PC-3 (cell line): Measurements from ENCODE around the gene FOXR1. TPM values are rescaled to one million over a fixed set of nuclear protein-coding genes. Genes with fewer than 3 reads are reported as not detected.

Experiments used
- ATAC-seq: fragments of 200-7000 bp; cut with Tn5 transposase; 2 replicates; pipeline ENCODE4 v1.9.1; 2020; ENCODE audit warnings: mild to moderate bottlenecking, moderate library complexity
- Bru-seq: library from RNA; stranded (reverse); fragments of 400-500 nt; gene quantifications from one replicate; lab custom pipeline; 2021; lab: Mats Ljungman, UMichigan
- BruChase-seq, 2 experiments: library from RNA; stranded (reverse); fragments of 400-500 nt; gene quantifications; one replicate each; lab custom pipeline; 2021; lab: Mats Ljungman, UMichigan
- BruUV-seq: library from RNA; stranded (reverse); fragments of 400-500 nt; replicated peaks from 2 replicates; lab custom pipeline; 2021; lab: Mats Ljungman, UMichigan
- CTCF ChIA-PET: fragments of 300-600 bp; sonication (Branson Sonifier 250); formaldehyde crosslinking; loops from one replicate; lab custom pipeline; 2022; ENCODE audit warnings: antibody characterized with exemption; lab: Charles Lee
- POLR2A ChIA-PET: fragments of 300-600 bp; sonication (Branson Sonifier 250); formaldehyde crosslinking; loops from one replicate; lab custom pipeline; 2022; ENCODE audit warnings: antibody characterized with exemption; ENCODE audit not compliant: unreplicated experiment; lab: Charles Lee
- DNase-seq: peaks from one replicate; pipeline ENCODE4 v3.0.0-alpha.2; 2015
- H2AFZ ChIP-seq: fragments of 300-600 bp; sonication (generic); 2 replicates; pipeline ENCODE4 v1.6.0; 2016; ENCODE audit warnings: antibody characterized with exemption, low read length
- H3F3A ChIP-seq: fragments of 300-600 bp; sonication (generic); one replicate; pipeline ENCODE4 v1.6.0; 2017; ENCODE audit warnings: antibody characterized with exemption, low read length, control low read depth, mild to moderate bottlenecking; ENCODE audit not compliant: unreplicated experiment
- H3K27ac ChIP-seq: fragments of 300-600 bp; sonication (generic); 2 replicates; pipeline ENCODE4 v1.5.1; 2016; ENCODE audit warnings: mild to moderate bottlenecking, low read length
- H3K27me3 ChIP-seq: fragments of 300-600 bp; sonication (generic); 2 replicates; pipeline ENCODE4 v1.6.1; 2016; ENCODE audit warnings: low read length, mixed read lengths
- H3K36me3 ChIP-seq: fragments of 300-600 bp; sonication (generic); 2 replicates; pipeline ENCODE4 v1.6.1; 2016; ENCODE audit warnings: low read depth, mixed run types, low read length, mixed read lengths
- H3K4me1 ChIP-seq: fragments of 300-600 bp; sonication (generic); 2 replicates; pipeline ENCODE4 v1.5.1; 2016; ENCODE audit warnings: low read length; ENCODE audit not compliant: insufficient read depth
- H3K4me2 ChIP-seq: fragments of 300-600 bp; sonication (generic); 2 replicates; pipeline ENCODE4 v1.6.0; 2016; ENCODE audit warnings: low read length
- H3K4me3 ChIP-seq: fragments of 300-600 bp; sonication (generic); 2 replicates; pipeline ENCODE4 v1.5.1; 2016; ENCODE audit warnings: mild to moderate bottlenecking, low read length, mixed read lengths
- H3K79me2 ChIP-seq: fragments of 300-600 bp; sonication (generic); 2 replicates; pipeline ENCODE4 v1.6.1; 2017; ENCODE audit warnings: low read length, mixed read lengths
- H3K9ac ChIP-seq: fragments of 300-600 bp; sonication (generic); 2 replicates; pipeline ENCODE4 v1.6.0; 2016; ENCODE audit warnings: mild to moderate bottlenecking, low read length
- H3K9me2 ChIP-seq: fragments of 300-600 bp; sonication (generic); replicated peaks from 2 replicates; pipeline ENCODE4 v1.6.1; 2016; ENCODE audit warnings: mixed run types, low read length, mixed read lengths
- H3K9me3 ChIP-seq: fragments of 300-600 bp; sonication (generic); 2 replicates; pipeline ENCODE4 v1.6.1; 2016; ENCODE audit warnings: low read length, mixed read lengths
- H4K20me1 ChIP-seq: fragments of 300-600 bp; sonication (generic); 2 replicates; pipeline ENCODE4 v1.6.1; 2016; ENCODE audit warnings: low read length, mixed read lengths
- CTCF ChIP-seq: fragments of 300-600 bp; sonication (generic); conservative IDR thresholded peaks from 2 replicates; pipeline ENCODE4 v1.5.1; 2017; ENCODE audit warnings: antibody characterized with exemption, low read depth, mild to moderate bottlenecking, low read length
- EZH2 ChIP-seq: fragments of 300-600 bp; sonication (generic); IDR thresholded peaks from one replicate; pipeline ENCODE4 v1.6.1; 2017; ENCODE audit warnings: antibody characterized with exemption, mild to moderate bottlenecking, low read length; ENCODE audit not compliant: unreplicated experiment
- EZH2phosphoT487 ChIP-seq: fragments of 300-600 bp; sonication (generic); IDR thresholded peaks from 2 replicates; pipeline ENCODE4 v1.6.1; 2018; ENCODE audit warnings: mild to moderate bottlenecking, antibody characterized with exemption, low read length, borderline replicate concordance
- intact Hi-C: fragments of 100-400 bp; cut with micrococcal nuclease; formaldehyde crosslinking; loops from 2 replicates; pipeline ENCODE4 v1.9.0; 2023
- long read RNA-seq: library from polyadenylated mRNA; unstranded; transcript quantifications from one replicate; pipeline ENCODE4 v2.0.0, GENCODE V29; 2021; ENCODE audit not compliant: unreplicated experiment
- total RNA-seq: library from RNA; depleted of rRNA; stranded (reverse); fragments of >200 nt; gene quantifications from 2 replicates; pipeline ENCODE4 v1.2.3, GENCODE V29; 2014; rRNA removed

Gene FOXR1
- total RNA-seq = not detected in 2 replicates
- Bru-seq, nascent RNA = percentile 8 among the genes with signal in this experiment
- percentile 11 among the genes with signal in this experiment for BruChase-seq, experiment 1, labeled RNA remaining after a 6-hour chase
- percentile 14 among the genes with signal in this experiment for BruChase-seq, experiment 2, labeled RNA remaining after a 2-hour chase
- long read RNA-seq = 0 reads

DNA sequence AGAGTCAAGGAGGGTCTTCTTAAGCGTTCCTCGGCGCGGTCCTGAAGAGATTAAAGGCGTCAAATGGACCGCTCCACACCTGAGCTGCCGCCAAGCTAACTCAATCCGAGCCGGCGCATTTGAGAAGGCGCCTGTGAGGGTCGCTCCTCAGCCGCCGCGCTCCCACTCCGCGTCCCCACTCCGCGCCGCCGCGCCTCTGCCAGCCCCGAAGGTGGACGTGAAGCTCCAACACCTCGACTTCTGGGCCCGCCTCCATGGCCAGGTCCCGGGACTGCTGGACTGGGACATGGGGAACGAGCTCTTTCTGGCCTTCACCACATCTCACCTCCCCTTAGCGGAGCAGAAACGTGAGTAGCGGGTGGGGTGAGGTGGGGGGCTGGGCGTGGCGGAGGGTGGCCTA, at the start of gene FOXR1:
TSS of gene FOXR1 (plus strand) at position 116 of the 400 bp plus-strand sequence. CDS start at position 287, 171 bp downstream.
- Histone ChIP-seq H3K9me3 (no peaks in the 10 kb centered on the region), H3K9ac (no peak within 1 kb of the TSS), H3K79me2 (no peaks in the 10 kb centered on the region), H3K4me3 (no peak within 1 kb of the TSS), H3K36me3 (no peaks in the 10 kb centered on the region), H3K9me2 (no peaks in the 10 kb centered on the region), H3K27ac (no peak within 1 kb of the TSS), H3K27me3 (no peaks in the 10 kb centered on the region), H3K4me2 (no peak within 1 kb of the TSS), H3F3A (no peaks in the 10 kb centered on the region), H3K4me1 (no peaks in the 10 kb centered on the region), H2AFZ (no peak within 1 kb of the TSS), H4K20me1 (no peaks in the 10 kb centered on the region)
- intact Hi-C loops = no loop called here
- no peak for ATAC-seq
- TF ChIP-seq EZH2phosphoT487 (no peak), CTCF (no peak), EZH2 (no peak)
- ChIA-PET POLR2A (interaction anchor here (0.6 kb wide), 1 partner anchor 14 kb away, joined by 3 read pairs; no protein-coding TSS in a partner anchor), CTCF (no interaction called here)
- no peak for DNase-seq
- no TSS peak for BruUV-seq

DNA sequence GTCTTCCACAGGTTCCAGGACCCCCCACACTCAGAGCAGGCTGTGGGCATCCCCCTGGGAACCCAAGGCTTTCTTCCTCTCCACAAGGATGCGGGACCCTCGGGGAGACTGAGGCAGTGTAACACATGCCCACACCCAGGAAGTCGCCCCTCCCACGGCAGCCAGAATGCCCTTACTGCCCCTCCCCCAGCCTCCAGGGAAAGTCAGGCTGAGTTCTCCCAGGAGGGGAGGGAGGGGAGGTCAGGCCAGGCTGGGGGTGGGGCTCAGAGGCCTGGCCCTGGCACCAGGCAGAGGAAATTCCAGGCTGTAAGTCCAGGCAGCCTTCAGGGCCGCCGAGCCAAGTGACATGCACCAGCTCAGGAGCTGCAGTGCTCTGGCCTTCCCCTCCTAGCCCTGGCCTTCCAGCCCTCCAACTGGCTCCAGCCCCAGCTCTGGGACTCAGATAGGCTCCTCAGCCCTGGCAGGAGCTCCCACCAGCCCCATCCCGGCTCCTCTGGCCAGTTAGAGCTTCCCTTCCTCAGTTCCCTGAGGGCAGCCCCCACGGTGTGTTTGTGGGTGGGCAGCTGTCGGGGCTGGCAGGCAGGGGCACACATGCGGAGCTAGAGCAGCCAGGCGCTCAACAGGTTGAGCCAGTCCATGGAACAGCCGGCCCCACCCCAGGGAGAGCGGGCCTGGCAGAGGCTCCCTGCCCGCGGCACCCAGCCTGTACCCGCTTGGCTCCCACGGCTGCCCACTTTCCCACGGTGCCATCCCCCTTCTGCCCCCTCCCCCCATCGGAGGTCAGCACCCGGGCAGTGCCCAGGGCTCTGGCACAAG, 49.4 kb upstream of the FOXR1 start:
- H3K9me3 ChIP-seq = no peaks in the 10 kb centered on the region
- ChIA-PET CTCF (no interaction called here), POLR2A (interaction anchor here (0.5 to 1.5 kb wide), 3 partner anchors 8 to 132 kb away, joined by 3 to 16 read pairs (median 4); no protein-coding TSS in a partner anchor)
- no TSS peak for BruUV-seq
- H3K4me3 ChIP-seq = peak overlapping the region; percentile 94
- peaks cover 23% of the 10 kb centered on the region for H4K20me1 ChIP-seq
- ATAC-seq (peak; percentile 12), DNase-seq (peak; percentile 88)
- H3F3A ChIP-seq = peaks cover 19% of the 10 kb centered on the region
- H3K27ac ChIP-seq = peak overlapping the region; percentile 97
- peaks cover 74% of the 10 kb centered on the region for H3K4me1 ChIP-seq
- H3K36me3 ChIP-seq = no peaks in the 10 kb centered on the region
- H2AFZ ChIP-seq = no peak overlapping the region
- H3K9me2 ChIP-seq = no peaks in the 10 kb centered on the region
- H3K27me3 ChIP-seq = no peaks in the 10 kb centered on the region
- H3K79me2 ChIP-seq = peaks cover 88% of the 10 kb centered on the region
- TF ChIP-seq EZH2phosphoT487 (no peak), CTCF (no peak), EZH2 (no peak)
- intact Hi-C loops = no loop called here
- peak overlapping the region; percentile 97 for H3K4me2 ChIP-seq
- H3K9ac ChIP-seq = peak overlapping the region; percentile 84
